Activated T-cell treated with anti-CD3 and anti-CD28 coated beads, Interleukin-2, amount 50 U/mL, for 4 hours (primary cell): Measurements from ENCODE around the gene TNPO1. TPM values are rescaled to one million over a fixed set of nuclear protein-coding genes. Genes with fewer than 3 reads are reported as not detected.
"Not testable (repeated sequence)": the region's sequence is repeated elsewhere in the genome, so short reads cannot be mapped to it uniquely, and the experiment has no call there.

ENCODE experiments used
- ATAC-seq, 2 donors: fragments of 200-7000 bp; cut with Tn5 transposase; one replicate each; pipeline ENCODE4 v1.10.0; 2021
- DNase-seq: peaks from one replicate; pipeline ENCODE4 v3.0.0-alpha.2; 2020
- H3K27me3 Mint-ChIP-seq: one replicate; pipeline ENCODE4 v1.8.0; 2021; ENCODE audit warnings: low read depth, mixed read lengths
- H3K36me3 Mint-ChIP-seq: one replicate; pipeline ENCODE4 v1.8.0; 2022; ENCODE audit warnings: mixed read lengths; ENCODE audit not compliant: insufficient read depth
- H3K4me1 Mint-ChIP-seq: one replicate; pipeline ENCODE4 v1.8.0; 2021; ENCODE audit warnings: low read depth, mixed read lengths
- H3K4me3 Mint-ChIP-seq: one replicate; pipeline ENCODE4 v1.8.0; 2021; ENCODE audit warnings: mild to moderate bottlenecking, moderate library complexity, mixed read lengths
- H3K9me3 Mint-ChIP-seq: one replicate; pipeline ENCODE4 v1.8.0; 2021; ENCODE audit warnings: mixed read lengths
- total RNA-seq, 3 donors: library from RNA; stranded (reverse); gene quantifications; one replicate each; pipeline ENCODE4 v1.2.1, GENCODE V29; 2021

Gene TNPO1
- total RNA-seq, 3 donors from 2014 or later = 145 to 166 (median 152) TPM

DNA sequence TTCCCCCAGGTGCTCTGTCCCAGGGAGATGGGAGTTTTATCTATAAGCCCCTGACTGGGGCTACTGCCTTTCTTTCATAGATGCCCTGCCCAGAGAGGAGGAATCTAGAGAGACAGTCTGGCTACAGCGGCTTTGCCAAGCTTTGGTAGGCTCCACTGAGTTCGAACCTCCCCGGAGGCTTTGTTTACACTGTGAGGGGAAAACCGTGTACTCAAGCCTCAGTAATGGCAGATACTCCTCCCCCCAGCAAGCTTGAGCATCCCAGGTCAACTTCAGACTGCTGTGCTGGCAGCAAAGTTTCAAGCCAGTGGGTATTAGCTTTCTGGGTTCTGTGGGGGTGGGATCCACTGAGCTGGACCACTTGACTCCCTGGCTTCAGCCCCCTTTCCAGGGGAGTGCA, 7.8 kb upstream of the TNPO1 start:
- H3K27me3 Mint-ChIP-seq = peaks cover 32% of the 10 kb centered on the region
- not testable (repeated sequence) for H3K4me1 Mint-ChIP-seq, H3K4me3 Mint-ChIP-seq, H3K36me3 Mint-ChIP-seq, DNase-seq, ATAC-seq, H3K9me3 Mint-ChIP-seq

DNA sequence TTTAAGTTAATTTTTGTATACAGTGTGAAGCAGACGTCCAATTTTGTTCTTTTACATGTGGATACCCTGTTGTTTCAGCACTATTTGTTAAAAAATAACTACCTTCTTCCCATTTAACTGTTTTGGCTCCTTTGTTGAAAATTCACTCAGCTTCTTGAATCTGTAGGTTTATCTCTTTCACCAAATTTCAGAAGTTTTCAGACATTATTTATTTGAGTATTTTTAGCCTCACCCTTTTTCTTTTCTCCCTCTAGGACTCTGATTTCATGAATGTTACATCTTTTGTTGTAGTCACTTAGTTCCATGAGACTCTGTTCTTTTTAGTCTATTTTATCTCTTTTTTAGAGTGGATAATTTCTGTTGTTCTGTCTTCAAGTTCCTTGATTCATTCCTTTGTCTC, 4.6 kb upstream of the TNPO1 start:
- Mint-ChIP-seq H3K4me1 (no peaks in the 10 kb centered on the region), H3K36me3 (no peaks in the 10 kb centered on the region), H3K4me3 (no peak overlapping the region), H3K27me3 (peaks cover 26% of the 10 kb centered on the region), H3K9me3 (no peaks in the 10 kb centered on the region)
- no peak for ATAC-seq
- DNase-seq = no peak

DNA sequence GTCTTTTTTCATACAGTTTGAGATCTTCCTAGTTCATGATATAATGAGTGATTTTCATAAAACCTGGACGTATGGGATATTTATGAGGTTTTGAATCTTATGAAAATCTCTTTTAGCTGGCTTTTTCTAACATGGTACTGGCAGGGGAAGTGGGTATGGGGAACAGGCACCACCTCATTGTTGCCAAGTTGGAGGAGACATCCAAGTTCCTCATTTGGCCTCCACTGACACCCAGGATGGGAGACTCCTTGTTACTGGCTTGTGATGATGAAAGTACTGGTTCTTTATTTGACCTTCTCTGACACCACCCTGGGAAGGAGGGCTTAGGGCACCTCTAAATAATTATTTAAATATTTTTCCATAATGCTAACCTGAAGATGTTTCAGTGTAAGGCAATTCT, 4.0 kb upstream of the TNPO1 start:
- DNase-seq = no peak
- no peaks in the 10 kb centered on the region for H3K9me3 Mint-ChIP-seq
- no peaks in the 10 kb centered on the region for H3K36me3 Mint-ChIP-seq
- H3K4me1 Mint-ChIP-seq = peaks cover 5% of the 10 kb centered on the region
- no peak overlapping the region for H3K4me3 Mint-ChIP-seq
- ATAC-seq = no peak
- H3K27me3 Mint-ChIP-seq = peaks cover 22% of the 10 kb centered on the region

DNA sequence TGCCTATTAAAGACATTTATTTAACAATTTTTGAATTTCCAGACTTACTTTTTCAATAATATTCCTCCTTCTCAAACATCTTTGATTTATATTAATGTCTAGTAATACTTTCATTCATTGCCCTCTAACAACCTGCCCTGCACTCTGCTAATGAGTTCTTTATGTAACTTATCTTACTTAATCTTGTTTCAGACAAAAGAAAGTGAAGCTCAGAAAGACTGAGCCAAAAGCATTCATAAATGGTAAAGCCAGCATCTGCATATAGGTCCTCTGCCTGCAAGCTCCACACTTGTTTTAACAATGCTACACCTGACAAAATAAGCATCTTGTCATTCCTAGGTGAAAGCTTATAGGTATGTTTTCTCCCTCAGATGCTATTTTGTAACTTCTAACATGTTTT, 2.4 kb upstream of the TNPO1 start:
- Mint-ChIP-seq H3K4me3 (no peak overlapping the region), H3K27me3 (peaks cover 20% of the 10 kb centered on the region), H3K36me3 (no peaks in the 10 kb centered on the region), H3K9me3 (no peaks in the 10 kb centered on the region), H3K4me1 (peaks cover 15% of the 10 kb centered on the region)
- ATAC-seq (no peak), DNase-seq (no peak)

DNA sequence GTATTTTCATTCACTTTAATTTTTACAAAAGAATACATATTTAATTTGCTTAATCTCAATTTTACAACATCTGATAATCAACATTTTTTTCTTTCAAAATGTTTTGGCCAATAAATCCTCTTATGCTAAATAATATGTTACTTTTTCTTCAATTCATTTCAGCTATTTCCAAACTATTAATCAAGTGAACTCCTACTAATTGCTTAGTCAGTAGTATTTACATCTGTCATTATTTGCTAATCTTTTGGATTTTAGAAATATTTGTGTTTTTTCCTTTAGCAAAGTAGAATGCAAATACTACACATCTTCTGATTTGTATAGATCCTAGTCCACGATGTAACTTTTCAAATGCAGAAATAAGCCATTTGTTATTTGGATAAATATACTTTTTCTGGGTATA, 1.6 kb upstream of the TNPO1 start:
- Mint-ChIP-seq H3K27me3 (peaks cover 20% of the 10 kb centered on the region), H3K36me3 (no peaks in the 10 kb centered on the region), H3K9me3 (no peaks in the 10 kb centered on the region), H3K4me1 (peaks cover 17% of the 10 kb centered on the region), H3K4me3 (no peak overlapping the region)
- no peak for ATAC-seq
- DNase-seq = no peak

DNA sequence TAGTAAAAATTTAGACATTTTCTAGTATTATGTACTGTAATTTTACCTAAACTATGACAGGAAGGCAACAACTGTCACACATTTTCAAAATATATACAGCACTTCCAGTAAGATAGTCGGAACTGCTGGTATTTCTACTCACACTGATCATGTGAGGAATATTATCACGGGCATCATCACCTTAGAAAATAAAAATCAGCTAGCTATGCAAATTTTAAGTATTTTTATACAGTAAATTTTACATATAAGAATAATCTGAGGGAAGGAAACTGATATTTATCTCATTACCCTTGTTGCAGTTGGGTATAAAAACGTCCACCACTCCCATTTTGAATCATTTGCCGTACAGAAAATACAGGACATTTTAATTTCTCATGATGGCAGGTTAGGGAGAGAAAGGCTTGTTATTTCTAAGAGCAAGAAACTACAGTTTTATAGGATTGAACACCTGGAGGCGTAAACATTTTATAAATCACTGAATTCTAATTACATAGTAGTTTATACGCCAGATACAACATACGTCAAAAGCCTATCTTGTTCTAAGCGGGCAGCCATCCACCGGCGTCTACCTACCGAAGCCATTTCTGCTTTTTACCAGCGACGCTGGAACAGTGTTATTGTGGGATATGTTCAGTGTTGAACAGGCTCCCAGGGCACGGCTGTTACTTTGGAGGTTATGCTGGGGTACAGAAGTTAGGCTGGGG, 729 bp upstream of the TNPO1 start:
- DNase-seq (no peak), ATAC-seq (peak; percentile 37 to 38)
- Mint-ChIP-seq H3K9me3 (no peaks in the 10 kb centered on the region), H3K27me3 (peaks cover 14% of the 10 kb centered on the region), H3K4me3 (peak overlapping the region; percentile 92), H3K36me3 (no peaks in the 10 kb centered on the region), H3K4me1 (peaks cover 17% of the 10 kb centered on the region)

DNA sequence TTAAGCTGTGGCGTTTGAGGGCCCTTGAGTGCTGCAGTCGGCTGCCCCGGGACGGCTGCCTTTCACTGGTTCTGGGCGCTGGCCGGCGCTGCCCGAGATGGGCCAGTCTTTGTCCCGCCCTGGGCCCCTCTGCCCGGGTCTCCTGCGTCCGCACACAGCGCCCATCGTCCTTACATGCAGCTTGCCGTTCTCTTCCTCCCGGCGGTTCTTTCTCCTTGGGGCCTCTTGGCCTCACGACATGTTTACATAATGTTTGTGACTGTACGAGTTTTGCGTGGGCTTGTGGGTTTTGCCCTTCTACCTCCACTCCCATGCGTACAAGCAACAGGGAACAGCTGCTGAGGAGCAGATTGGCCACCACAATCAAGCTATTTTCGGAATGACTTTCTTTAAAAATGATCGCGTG, 618 bp downstream of the TNPO1 start:
- H3K4me3 Mint-ChIP-seq = peak overlapping the region; percentile 92
- H3K27me3 Mint-ChIP-seq = peaks cover 5% of the 10 kb centered on the region
- DNase-seq = peak; percentile 11
- H3K4me1 Mint-ChIP-seq = peaks cover 22% of the 10 kb centered on the region
- H3K9me3 Mint-ChIP-seq = no peaks in the 10 kb centered on the region
- H3K36me3 Mint-ChIP-seq = no peaks in the 10 kb centered on the region
- ATAC-seq = peak; percentile 32 to 34

DNA sequence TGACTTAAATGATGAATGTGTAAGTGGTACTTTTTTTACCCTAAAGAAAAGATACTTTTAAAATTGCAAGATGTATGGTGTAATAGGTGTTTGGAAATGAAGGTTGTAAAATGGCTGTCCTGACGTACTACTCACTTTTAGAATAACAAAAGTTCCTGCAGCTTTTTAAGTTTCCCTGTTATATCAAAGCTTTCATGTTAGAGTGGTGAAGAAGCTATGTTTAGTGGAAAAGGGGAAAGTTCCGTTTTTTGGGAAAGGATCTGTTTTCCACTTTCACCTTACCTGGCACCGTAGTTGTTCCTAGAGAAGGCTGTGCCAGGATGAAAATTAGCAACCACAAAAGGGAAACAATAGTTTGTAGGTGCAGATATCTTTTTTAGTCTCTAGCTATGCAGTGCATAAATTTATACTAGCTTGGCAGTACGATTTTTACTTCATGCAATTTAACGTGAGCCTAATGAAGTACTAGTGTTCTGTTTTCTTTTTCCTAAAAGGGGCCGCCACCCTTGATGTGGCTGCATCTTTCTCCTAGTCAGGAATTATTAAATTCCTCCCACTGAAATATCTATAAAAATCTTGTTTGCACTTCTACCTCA, 1.3 kb downstream of the TNPO1 start:
- Mint-ChIP-seq H3K4me3 (peak overlapping the region; percentile 92), H3K9me3 (no peaks in the 10 kb centered on the region)
- no peak for ATAC-seq

DNA sequence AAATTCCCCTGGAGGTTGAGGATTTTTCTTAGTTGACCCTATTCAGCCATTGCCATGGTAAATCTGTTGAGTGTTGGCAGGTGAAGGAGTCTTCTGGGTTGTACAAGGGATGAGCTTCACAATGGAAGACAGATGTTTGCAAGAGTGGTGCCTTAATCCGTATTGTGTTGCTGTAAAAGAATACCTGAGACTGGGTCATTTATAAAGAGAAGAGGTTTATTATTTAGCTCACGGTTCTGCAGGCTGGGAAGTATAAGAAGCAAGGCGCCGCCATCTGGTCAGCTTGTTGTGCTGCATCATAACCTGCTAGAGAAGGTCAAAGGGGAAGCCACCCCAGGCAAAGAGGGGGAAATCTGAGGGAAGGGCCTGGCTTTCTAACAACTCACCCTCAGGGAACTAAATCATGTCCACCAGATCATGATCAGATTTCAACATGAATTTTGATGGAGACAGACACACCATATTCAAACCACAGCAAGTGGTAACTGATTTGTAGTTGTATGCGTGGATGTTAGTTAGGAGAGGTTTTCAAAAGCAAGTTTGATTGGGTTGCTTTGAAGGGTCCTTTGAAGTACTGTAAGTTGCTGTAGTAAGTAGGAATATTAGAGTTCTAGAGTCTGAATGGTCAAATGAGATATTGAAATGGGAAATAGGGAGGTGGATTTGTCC, 2.5 kb downstream of the TNPO1 start:
- Mint-ChIP-seq H3K27me3 (no peaks in the 10 kb centered on the region), H3K4me3 (no peak overlapping the region), H3K36me3 (no peaks in the 10 kb centered on the region), H3K4me1 (peaks cover 23% of the 10 kb centered on the region), H3K9me3 (no peaks in the 10 kb centered on the region)
- ATAC-seq (no peak), DNase-seq (peak; percentile 38)

More for the DNA sequence above, 1.3 kb downstream of the TNPO1 start:
- no peaks in the 10 kb centered on the region for H3K36me3 Mint-ChIP-seq
- peaks cover 23% of the 10 kb centered on the region for H3K4me1 Mint-ChIP-seq
- H3K27me3 Mint-ChIP-seq = no peaks in the 10 kb centered on the region
- DNase-seq = no peak

DNA sequence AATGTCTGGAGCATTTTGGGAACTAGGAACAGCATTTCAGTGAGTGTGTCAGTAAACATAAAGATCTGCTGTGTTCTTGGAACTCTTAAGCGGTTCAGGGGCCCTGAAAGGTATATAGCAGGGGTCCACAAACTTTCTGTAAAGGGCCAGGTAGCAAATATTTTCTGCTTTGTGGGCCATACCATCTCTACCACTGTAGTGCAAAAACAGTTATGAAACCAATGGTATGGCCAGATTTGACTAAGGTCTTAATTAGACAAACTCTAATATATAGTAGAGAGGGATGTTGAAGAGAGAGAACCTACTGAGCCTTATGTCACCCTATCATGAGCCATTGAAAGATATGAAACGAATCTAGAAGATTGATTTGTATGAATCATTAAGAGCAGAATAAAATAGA, 5.3 kb downstream of the TNPO1 start:
- Mint-ChIP-seq H3K9me3 (no peaks in the 10 kb centered on the region), H3K4me1 (peaks cover 23% of the 10 kb centered on the region), H3K36me3 (no peaks in the 10 kb centered on the region), H3K27me3 (no peaks in the 10 kb centered on the region), H3K4me3 (no peak overlapping the region)
- ATAC-seq (no peak), DNase-seq (no peak)

DNA sequence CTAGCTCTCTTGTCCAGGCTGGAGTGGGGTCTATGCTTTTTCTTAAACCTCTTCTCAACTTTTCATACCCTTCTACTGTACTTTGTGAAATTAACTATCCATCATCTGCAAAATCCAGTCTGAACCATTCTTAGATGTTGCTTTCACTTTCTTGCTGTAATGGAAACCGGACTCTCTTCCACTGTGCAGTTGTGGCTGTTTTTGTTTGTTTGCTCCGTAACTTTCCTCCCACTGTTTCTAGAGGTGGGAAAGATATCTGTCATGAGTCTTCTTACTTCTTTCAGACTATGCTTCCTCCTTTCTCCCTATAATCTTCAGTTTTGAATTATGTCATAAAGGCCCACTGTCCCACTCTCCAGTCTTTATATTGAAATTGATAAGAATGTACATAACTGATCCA, 6.5 kb downstream of the TNPO1 start:
- Mint-ChIP-seq H3K9me3 (no peaks in the 10 kb centered on the region), H3K4me1 (peaks cover 14% of the 10 kb centered on the region), H3K36me3 (no peaks in the 10 kb centered on the region), H3K27me3 (no peaks in the 10 kb centered on the region), H3K4me3 (no peak overlapping the region)
- no peak for DNase-seq
- ATAC-seq = no peak

DNA sequence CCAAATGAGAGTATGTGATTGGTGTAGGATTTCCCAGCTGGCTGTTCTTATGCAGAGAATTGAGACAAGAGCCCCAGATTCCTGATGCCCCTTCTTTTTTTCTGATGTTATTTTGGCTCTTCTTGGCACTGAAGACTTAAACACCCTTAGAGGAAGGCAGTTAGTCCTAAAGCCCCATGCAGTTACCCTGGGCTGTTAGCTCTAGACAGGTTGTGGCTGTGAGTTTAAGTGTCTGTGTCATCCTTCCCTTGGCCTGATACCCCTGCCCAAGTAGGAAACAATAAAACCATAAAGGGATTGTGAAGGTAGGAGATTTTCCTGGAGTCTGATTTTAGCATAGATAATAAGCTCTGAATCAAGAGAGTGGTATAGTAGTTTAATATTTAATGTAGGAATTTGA, 13.2 kb downstream of the TNPO1 start:
- ATAC-seq (no peak), DNase-seq (no peak)
- Mint-ChIP-seq H3K36me3 (no peaks in the 10 kb centered on the region), H3K4me1 (no peaks in the 10 kb centered on the region), H3K27me3 (no peaks in the 10 kb centered on the region), H3K9me3 (no peaks in the 10 kb centered on the region), H3K4me3 (no peak overlapping the region)

DNA sequence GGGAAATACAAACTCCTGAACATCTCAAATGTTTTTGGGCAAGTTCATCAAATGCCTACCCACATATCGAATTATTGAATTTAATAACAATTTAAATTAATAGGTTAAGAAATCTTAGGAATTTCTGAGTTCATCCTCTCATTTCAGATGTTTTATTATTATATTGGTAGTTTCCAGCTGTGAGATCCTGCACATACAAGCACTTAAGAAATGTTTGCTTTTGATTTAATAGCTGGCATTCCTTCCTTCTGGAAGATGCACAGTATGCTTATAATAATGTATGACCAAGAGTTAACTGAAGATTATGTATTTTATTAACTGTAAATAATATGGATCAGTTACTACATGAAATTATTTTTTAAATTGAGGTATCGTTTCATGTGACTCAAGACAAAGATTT, 13.9 kb downstream of the TNPO1 start:
- Mint-ChIP-seq H3K36me3 (no peaks in the 10 kb centered on the region), H3K4me3 (no peak overlapping the region), H3K9me3 (no peaks in the 10 kb centered on the region), H3K4me1 (no peaks in the 10 kb centered on the region), H3K27me3 (no peaks in the 10 kb centered on the region)
- no peak for ATAC-seq
- DNase-seq = no peak

DNA sequence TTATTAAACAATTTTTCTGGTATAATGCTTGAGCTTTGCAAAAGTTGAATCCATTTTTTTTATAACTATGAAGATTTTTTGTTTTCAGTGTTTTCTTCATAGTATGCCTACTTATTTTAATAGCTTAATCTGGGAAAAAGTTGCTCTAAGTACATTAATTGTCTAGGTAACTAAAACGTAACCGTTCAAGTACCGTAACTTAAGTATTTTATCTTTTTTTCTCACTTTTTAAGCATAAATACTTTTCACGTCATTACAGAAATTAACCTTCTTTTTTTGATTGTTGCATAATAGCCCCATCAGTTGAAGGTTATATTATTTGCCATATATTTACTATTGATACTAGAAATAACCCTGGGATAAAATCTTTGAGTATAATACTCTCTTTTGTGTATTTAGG, 15.2 kb downstream of the TNPO1 start:
- DNase-seq (no peak), ATAC-seq (no peak)
- Mint-ChIP-seq H3K36me3 (no peaks in the 10 kb centered on the region), H3K4me1 (no peaks in the 10 kb centered on the region), H3K9me3 (no peaks in the 10 kb centered on the region), H3K4me3 (no peak overlapping the region), H3K27me3 (no peaks in the 10 kb centered on the region)

DNA sequence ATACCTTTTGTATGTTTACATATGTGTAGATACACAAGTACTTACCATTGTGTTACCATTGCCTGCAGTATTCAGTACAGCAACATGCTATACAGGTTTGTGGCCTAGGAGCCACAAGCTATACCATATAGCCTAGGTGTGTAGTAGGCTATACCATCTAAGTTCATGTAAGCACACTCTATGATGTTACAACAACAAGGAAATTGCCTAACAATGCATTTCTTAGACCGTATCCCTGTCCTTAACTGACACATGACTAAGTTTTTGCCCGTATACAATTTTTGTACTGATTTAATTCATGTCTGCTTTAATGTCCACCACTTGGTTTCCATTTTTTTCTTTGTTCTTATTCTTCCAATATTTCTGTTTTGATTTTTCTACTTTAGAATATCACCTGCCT, 18.5 kb downstream of the TNPO1 start:
- H3K27me3 Mint-ChIP-seq = no peaks in the 10 kb centered on the region

More for the DNA sequence above, 18.5 kb downstream of the TNPO1 start:
- ATAC-seq = no peak
- H3K9me3 Mint-ChIP-seq = no peaks in the 10 kb centered on the region
- H3K36me3 Mint-ChIP-seq = no peaks in the 10 kb centered on the region
- DNase-seq = no peak
- H3K4me3 Mint-ChIP-seq = no peak overlapping the region
- H3K4me1 Mint-ChIP-seq = no peaks in the 10 kb centered on the region
